C4-2B (cell line): ENCODE results near the gene BLM.

Experiments
- ZFX ChIP-seq: fragments of 450-650 bp; IDR thresholded peaks from 2 replicates; pipeline ENCODE4 v1.6.1; 2017
- TF ChIP-seq, protein P1 (sequence below): fragments of 450-650 bp; conservative IDR thresholded peaks from 2 replicates; pipeline ENCODE4 v1.5.1; 2017; ENCODE audit warnings: mild to moderate bottlenecking

- TF ChIP-seq, protein P1, sequence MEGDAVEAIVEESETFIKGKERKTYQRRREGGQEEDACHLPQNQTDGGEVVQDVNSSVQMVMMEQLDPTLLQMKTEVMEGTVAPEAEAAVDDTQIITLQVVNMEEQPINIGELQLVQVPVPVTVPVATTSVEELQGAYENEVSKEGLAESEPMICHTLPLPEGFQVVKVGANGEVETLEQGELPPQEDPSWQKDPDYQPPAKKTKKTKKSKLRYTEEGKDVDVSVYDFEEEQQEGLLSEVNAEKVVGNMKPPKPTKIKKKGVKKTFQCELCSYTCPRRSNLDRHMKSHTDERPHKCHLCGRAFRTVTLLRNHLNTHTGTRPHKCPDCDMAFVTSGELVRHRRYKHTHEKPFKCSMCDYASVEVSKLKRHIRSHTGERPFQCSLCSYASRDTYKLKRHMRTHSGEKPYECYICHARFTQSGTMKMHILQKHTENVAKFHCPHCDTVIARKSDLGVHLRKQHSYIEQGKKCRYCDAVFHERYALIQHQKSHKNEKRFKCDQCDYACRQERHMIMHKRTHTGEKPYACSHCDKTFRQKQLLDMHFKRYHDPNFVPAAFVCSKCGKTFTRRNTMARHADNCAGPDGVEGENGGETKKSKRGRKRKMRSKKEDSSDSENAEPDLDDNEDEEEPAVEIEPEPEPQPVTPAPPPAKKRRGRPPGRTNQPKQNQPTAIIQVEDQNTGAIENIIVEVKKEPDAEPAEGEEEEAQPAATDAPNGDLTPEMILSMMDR, result no peak
- TF ChIP-seq ZFX, result no peak
Measured at GRCh38 chr15:90780916-90781315, 63.8 kb downstream of the BLM start.
